C4-2B (cell line): ENCODE measurements around the gene HCCS.

Experiments
- H3K27ac ChIP-seq: fragments of 450-650 bp; 2 replicates; pipeline ENCODE4 v1.5.1; 2017
- ZFX ChIP-seq: fragments of 450-650 bp; IDR thresholded peaks from 2 replicates; pipeline ENCODE4 v1.6.1; 2017
- TF ChIP-seq, protein P1 (sequence below): fragments of 450-650 bp; conservative IDR thresholded peaks from 2 replicates; pipeline ENCODE4 v1.5.1; 2017; ENCODE audit warnings: mild to moderate bottlenecking

HCCS gene

DNA sequence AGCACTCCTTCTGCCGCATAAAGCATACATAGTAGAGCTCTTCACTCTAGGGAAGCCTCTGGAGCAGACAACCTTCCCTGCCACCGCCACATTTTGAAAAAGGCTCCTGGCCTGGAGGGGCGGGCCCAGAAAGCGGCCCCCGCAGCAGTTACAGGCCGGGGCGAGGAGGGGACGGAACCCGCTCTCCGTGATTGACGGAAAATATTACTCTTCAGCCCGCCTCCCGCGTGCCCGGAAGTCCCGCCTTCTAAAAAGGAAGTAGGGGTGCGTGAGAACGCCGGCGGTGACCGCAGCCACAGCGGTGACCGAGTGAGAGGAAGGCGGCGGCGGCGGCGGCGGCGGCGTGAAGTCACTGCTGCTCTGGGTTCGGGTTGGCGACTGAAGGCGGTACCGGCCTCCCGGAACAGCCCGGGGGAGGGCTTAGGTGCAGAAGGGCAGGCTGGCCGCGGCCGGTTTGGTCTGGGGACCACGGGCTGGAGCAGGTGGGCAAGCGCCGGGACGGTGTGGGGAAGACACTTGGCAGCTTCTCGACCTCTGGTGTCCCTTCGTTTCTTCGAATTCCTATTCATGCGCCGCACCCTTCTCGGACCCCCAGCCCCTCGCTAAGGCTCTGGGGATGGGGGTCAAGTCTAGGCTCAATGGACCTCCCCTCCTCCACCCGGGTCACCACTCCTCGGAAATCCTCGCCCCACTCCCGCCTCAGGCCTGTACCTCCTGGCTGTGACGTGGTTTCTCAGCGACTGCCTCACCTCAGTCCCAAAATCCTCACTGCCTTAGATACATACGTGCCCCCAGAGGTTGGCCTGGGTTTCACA, at the start of gene HCCS:
Gene HCCS, plus strand, starts transcription at position 296 of the 815 bp plus-strand sequence. CDS start 729 bp downstream, outside the sequence.
- TF ChIP-seq, protein P1, sequence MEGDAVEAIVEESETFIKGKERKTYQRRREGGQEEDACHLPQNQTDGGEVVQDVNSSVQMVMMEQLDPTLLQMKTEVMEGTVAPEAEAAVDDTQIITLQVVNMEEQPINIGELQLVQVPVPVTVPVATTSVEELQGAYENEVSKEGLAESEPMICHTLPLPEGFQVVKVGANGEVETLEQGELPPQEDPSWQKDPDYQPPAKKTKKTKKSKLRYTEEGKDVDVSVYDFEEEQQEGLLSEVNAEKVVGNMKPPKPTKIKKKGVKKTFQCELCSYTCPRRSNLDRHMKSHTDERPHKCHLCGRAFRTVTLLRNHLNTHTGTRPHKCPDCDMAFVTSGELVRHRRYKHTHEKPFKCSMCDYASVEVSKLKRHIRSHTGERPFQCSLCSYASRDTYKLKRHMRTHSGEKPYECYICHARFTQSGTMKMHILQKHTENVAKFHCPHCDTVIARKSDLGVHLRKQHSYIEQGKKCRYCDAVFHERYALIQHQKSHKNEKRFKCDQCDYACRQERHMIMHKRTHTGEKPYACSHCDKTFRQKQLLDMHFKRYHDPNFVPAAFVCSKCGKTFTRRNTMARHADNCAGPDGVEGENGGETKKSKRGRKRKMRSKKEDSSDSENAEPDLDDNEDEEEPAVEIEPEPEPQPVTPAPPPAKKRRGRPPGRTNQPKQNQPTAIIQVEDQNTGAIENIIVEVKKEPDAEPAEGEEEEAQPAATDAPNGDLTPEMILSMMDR, result no peak; the same call in 1 of the 2 replicates
- TF ChIP-seq ZFX, result no peak
- peak within 1 kb of the TSS; percentile 91 for H3K27ac ChIP-seq

DNA sequence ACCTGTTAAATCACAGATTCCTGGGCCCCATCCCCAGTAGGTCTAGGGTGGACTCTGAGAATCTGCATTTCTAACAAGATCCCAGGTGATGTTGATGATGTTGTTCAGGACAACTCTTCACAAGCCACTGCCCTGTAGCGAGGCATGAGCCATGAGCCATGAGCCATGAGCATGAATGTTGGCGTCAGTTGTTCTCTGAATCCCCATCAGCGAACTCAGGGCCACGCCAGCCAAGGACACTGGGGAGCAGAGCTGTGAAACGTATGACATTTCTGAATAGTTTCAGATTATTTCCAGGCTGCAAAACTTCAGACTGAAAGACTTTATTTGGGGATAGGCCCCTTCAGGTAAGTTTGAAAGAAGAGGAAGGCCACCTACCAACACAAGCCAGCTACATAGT, 46.9 kb upstream of the HCCS start:
- H3K27ac ChIP-seq, result no peak overlapping the region
- TF ChIP-seq, protein P1, result no peak
- TF ChIP-seq ZFX, result no peak

DNA sequence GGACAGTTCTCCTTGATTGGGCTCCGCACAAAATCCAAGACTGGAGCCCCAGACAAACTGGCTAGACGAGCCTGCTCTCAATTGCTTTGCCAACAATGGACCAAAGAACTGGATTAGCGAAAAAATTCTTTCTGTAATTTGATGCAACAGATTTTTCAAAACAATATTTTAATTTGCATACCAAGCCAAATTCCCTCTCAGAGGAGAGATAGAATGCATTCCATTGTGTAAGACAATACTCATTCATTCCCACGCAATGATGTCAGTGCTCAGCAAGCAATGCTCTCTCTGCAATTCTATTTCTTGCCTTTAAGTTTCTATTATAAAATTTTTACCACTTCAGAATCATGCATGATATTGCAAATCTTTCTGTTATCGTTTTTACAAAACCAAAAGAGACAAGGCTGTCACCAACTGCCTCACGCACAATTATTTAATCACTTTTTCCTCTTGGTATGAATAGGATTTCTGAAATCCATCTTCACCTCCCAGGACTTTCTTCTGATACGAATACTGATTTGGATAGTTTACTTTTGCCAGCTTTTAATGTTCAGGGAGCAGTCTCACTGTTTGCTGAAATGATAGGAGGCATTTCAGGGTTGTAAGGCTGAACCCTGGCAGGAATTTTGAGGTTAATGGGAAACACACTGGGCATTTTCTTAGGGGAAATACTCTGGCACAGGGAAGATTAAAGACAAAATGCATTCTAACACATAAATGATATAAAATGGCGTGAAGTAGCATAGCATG, 46.1 kb upstream of the HCCS start:
- TF ChIP-seq ZFX, result no peak
- TF ChIP-seq, protein P1, result no peak
- no peak overlapping the region for H3K27ac ChIP-seq

DNA sequence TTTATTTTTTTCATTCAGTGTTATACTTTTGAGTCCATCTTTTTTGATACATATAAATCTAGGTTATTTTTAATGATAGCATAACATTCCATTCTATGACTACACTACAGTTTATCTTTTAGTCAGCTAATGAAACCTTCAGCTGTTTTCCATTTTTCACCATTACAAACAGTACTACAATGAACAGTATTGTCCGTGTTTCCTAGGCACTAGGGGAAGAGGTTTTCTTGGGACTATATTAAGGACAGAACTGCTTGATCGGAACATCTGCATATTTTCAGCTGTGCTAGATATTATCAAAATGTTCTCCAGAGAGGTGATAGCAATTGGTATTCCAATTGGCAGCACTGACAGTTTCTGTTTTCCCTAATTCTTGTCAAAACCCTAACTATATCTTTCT, 44.3 kb upstream of the HCCS start:
- TF ChIP-seq ZFX, result no peak
- TF ChIP-seq, protein P1, result no peak
- H3K27ac ChIP-seq, result no peak overlapping the region

DNA sequence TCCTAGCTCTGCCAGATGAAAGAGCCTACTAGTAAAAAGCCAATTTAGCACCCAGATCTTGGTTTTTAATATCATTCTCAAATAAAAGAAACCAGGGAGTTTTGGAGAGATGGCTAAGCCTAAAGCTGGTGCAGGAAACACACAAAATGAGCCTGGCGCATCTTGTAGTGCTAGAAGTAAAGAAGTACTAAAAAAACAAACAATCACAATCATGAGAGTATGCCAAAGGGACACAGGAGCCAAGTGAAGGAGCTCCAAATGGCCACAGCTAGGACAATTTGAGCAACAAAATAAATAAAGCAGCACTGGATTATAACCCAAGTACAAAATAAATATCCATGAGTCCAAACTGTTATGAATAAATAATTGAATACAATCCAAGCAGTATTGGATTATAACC, 37.8 kb upstream of the HCCS start:
- no peak overlapping the region for H3K27ac ChIP-seq
- no peak for TF ChIP-seq ZFX
- TF ChIP-seq, protein P1, result no peak

DNA sequence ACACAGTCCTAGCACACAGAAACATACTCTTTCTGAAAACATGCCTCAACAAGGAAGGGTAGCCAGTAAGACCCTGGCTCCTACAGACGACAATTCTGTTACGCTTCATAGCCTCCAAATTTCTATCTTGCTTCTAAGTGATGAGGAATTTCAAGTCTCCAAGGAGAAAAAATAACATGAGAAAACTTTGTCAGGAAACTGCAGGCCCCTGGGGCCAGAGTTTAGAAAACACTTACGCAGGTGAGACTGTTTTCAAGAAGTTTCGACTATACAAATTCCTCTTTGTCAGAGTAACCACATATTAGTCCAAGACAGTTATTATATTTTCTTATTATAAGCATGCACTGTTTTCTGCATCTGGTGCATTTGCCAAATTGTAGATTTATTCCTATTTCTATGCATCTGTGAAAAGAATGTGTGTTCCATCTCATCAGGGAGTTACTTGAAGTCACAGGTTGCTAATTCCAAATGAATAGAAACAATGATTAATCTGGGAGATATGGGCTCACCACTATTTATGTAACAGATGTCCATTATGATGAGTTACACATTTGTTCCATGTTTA, 30.3 kb upstream of the HCCS start:
- TF ChIP-seq ZFX, result no peak
- TF ChIP-seq, protein P1, result no peak
- no peak overlapping the region for H3K27ac ChIP-seq

DNA sequence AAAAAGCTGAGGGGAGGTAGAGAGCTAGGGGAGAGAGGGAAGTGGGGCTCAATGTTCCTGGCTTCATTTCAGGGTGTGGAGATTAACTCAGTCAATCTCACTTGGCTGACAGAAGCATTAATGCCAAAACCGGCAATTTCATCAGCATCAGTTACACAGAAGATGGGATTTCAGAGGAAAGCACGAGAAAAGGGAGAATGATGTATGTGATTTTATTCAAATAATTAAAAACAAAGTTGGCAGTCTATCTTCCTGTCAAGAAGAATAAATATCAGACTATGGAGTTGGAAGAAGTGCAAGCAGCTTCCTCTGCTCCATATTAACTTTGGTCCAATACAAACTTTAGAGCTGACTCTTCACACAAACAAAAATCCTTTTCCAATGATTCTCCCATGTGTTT, 29.6 kb upstream of the HCCS start:
- TF ChIP-seq, protein P1, result no peak
- TF ChIP-seq ZFX, result no peak
- H3K27ac ChIP-seq, result no peak overlapping the region
